Measurements from ENCODE around the gene ADAMTSL1.

The ADAMTSL1 gene

DNA sequence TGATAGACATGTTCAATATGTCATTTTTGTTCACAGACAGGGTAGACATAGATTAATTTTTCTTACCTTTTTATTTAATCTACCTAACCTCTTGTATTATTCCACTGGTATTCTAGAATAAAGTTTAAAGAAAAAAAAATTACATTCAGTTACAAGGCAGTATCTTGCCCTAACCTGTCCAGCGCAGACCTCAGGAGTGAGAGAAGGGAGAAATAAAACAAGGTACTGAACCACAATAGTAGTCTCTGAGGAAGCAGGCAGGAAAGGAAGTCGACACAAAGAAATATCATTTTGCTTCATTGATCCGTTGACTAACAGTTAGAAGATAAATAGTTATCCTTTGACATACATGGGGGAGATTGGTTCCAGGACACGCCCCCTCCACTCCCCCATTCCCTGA lies 12.5 kb upstream of the ADAMTSL1 start:
- TF ChIP-seq, protein P1, sequence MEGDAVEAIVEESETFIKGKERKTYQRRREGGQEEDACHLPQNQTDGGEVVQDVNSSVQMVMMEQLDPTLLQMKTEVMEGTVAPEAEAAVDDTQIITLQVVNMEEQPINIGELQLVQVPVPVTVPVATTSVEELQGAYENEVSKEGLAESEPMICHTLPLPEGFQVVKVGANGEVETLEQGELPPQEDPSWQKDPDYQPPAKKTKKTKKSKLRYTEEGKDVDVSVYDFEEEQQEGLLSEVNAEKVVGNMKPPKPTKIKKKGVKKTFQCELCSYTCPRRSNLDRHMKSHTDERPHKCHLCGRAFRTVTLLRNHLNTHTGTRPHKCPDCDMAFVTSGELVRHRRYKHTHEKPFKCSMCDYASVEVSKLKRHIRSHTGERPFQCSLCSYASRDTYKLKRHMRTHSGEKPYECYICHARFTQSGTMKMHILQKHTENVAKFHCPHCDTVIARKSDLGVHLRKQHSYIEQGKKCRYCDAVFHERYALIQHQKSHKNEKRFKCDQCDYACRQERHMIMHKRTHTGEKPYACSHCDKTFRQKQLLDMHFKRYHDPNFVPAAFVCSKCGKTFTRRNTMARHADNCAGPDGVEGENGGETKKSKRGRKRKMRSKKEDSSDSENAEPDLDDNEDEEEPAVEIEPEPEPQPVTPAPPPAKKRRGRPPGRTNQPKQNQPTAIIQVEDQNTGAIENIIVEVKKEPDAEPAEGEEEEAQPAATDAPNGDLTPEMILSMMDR (conservative IDR thresholded peaks at IDR 0.05; ENCODE audit: low read depth, low read length), result no peak
- H3K4me3 ChIP-seq (ENCODE audit: low read length), result no peak overlapping the region
- DNase-seq (ENCODE audit: low read depth), result no peak

- TF ChIP-seq, protein P1 (conservative IDR thresholded peaks at IDR 0.05; ENCODE audit: low read depth, low read length), result no peak
- no peak for DNase-seq (ENCODE audit: low read depth)
- H3K4me3 ChIP-seq (ENCODE audit: low read length), result no peak overlapping the region
These were observed 10.0 kb upstream of the ADAMTSL1 start for GRCh38 chr9:18463991-18464390.

DNA sequence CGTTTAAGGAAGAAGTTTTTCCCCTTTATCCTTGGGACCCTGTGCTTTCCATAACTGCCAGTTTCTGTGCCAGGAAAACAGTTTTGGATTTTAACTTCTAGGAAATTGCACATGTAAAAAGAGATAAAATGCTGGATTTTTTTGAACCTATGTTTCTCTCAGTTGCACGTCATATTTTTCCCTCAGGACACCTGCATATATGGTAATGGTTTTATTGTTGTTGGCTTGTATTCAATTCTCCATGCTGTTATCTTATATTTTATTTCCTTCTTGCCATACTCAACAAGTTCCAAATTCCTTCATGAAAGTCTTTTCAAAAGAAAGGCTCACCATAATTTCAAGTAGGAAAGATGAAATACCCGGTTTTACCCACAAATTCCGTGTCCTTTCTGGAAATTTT lies 7.9 kb upstream of the ADAMTSL1 start:
- no peak for DNase-seq (ENCODE audit: low read depth)
- TF ChIP-seq, protein P1 (conservative IDR thresholded peaks at IDR 0.05; ENCODE audit: low read depth, low read length), result no peak
- no peak overlapping the region for H3K4me3 ChIP-seq (ENCODE audit: low read length)

- DNase-seq (ENCODE audit: low read depth), result no peak
- H3K4me3 ChIP-seq (ENCODE audit: low read length), result no peak overlapping the region
These were observed 6.3 kb upstream of the ADAMTSL1 start for GRCh38 chr9:18467696-18468095.

GRCh38 chr9:18472435-18472834 lies 1.5 kb upstream of the ADAMTSL1 start:
- no peak overlapping the region for H3K4me3 ChIP-seq (ENCODE audit: low read length)
- TF ChIP-seq, protein P1 (conservative IDR thresholded peaks at IDR 0.05; ENCODE audit: low read depth, low read length), result no peak
- no peak for DNase-seq (ENCODE audit: low read depth)

More at GRCh38 chr9:18467696-18468095, 6.3 kb upstream of the ADAMTSL1 start:
- TF ChIP-seq, protein P1 (conservative IDR thresholded peaks at IDR 0.05; ENCODE audit: low read depth, low read length), result no peak

GRCh38 chr9:18472841-18473251 lies 1.1 kb upstream of the ADAMTSL1 start:
- no peak for DNase-seq (ENCODE audit: low read depth)
- no peak overlapping the region for H3K4me3 ChIP-seq (ENCODE audit: low read length)
- TF ChIP-seq, protein P1 (conservative IDR thresholded peaks at IDR 0.05; ENCODE audit: low read depth, low read length), result no peak

GRCh38 chr9:18474783-18475182 lies 830 bp downstream of the ADAMTSL1 start:
- no peak overlapping the region for H3K4me3 ChIP-seq (ENCODE audit: low read length)
- TF ChIP-seq, protein P1 (conservative IDR thresholded peaks at IDR 0.05; ENCODE audit: low read depth, low read length), result no peak
- no peak for DNase-seq (ENCODE audit: low read depth)
